ENCODE results near the gene LTBR.
"Not testable (repeated sequence)": the region's sequence is repeated elsewhere in the genome, so short reads cannot be mapped to it uniquely, and the experiment has no call there.

LTBR gene

DNA sequence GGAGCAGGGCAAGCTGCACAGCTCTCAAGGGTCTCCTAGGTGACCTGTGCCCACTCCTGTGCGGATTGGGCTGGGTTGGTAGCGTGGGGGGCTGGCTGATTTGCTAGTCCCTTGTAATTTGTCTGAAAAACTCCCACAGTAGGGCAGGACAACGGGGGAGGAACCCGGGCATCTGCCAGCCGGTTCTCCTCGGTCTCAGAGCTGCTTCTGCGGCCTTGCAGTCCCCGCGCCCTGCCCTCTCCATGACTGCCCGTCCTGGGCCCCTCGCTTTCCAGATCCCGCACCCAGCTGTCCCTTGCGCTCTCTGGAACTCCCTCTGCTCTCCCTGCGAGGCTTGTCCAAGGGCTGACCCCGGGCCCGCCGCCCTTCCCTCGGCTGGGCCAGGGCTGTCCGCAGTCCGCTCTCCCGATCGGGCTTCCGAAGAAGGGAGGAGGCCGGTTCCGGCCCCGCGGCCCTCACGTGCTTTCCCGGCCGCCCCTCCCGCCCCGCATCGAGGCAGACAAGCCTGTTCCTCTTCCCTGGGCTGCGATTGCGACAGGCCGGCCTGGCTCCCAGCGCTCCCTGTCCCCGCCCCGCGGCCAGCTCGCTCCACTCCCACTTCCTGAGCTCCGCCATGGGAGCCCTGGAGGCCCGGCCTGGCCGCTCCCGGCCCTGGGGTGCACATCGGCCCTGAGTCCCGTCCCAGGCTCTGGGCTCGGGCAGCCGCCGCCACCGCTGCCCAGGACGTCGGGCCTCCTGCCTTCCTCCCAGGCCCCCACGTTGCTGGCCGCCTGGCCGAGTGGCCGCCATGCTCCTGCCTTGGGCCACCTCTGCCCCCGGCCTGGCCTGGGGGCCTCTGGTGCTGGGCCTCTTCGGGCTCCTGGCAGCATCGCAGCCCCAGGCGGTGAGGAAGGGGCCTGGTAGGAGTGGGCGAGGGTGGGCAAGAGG lies at the start of gene LTBR:
Gene LTBR, plus strand, starts transcription at position 591 of the 927 bp plus-strand sequence. Its CDS starts 197 bp downstream, at position 788.
- DNase-seq, result no peak

DNA sequence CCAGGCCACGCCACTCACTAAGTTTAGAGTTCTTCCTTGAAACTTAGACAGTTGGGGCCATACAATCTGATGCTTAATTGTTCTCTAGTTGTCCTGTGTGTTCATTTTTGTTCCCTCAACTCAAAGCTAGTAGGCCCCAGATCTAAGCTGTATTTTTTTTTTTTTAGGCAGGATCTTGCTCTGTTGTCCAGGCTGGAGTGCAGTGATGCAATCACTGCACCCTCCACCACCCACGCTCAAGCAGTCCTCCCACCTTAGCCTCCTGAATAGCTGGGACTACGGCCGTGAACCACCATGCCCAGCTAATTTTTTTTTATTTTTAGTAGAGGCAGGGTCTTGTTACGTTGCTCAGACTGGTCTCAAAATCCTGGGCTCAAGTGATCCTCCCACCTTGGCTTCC lies 49.6 kb upstream of the LTBR start:
- DNase-seq, result no peak

DNA sequence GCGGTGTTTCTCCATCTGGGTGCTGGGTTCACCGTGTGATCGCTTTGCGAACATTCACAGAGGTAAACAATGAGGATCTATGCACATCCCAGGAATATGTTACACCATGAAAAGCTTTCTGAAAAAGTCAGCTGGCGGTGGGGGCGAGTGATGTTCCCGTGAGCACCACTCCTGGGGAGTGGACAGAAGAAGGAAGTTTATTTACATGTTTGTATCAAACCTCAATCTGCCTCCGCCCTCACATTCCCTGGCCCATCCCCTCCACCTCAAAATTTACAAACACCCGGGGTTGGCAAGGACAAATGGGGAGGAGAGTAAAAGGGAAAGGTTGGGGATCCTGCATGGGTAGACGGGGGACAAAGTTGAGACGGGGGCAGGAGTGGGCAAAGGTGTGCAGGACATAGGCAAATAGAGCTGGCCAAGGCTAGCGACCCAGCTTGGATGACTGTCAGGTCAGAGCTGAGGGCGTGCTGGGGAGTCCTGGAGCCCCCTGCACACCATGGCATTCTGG lies 49.0 kb upstream of the LTBR start:
- no peak for DNase-seq

DNA sequence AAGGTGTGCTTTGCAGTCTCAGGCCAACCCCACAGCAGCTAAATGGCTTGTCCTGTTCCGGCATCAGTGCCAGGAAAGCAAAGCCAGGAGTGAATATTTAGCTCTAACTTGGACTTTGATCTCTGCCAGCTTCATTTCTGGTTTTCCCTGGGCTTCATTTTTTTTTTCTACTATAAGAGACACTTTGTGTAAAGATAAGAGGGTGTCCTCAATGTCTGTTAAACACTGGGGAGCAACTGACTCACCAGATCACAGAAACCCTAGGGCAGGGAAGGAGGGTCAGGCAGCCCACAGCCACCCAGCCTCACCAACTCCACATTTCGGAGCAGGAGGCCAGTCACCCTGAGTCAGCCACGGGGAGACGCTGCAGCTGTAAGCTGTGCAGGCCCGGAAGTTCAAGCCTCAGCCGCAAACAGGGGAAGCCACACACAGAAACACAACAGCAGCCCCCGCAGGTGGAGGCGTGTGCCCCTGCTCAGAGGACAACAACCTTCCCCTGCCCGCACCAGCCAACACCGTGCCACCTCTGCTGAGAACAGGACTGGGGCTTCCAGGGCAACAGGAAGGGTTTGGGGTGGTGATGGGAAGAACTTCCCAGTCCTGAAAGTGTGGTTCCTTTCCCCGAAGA lies 48.4 kb upstream of the LTBR start:
- peak; percentile 29 to 55 for DNase-seq

DNA sequence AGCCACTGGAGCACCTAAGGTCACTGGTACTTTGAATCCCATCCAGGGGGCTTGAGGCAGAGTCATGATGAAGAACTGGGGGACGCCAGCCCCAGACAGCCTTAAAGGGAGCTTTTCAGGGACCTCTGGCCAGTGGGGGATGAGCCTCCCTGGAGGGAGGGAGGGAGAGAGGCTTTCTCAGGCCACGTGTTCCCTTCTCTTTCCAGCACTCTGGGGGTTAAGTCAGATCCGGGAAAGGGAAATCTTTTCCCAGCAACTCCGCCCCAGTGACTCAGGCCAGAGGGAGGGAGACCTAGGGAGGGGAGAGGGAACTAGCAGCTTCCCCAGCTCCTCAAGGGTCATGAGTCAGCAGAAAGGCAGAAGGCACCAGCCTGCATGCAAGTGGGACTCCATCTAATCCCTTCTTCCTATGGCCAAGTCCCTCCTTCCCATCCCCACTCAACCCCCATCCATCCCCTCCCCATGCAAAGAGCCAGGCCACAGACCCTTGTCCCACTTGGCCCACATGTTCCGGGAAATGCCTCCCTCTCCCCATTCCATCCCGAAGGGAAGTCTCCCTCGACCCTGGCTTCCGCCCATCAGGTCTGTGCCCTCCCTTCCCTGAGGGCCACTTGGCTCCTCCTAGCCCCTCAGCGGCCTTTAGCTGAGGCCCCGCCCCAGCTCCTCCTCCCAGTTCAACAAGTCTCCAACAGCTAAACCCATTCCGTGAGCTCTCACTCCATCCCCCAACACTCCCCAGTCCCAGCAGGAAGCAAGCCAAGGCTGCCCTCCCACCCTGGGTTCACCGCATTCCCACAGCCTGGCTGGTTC lies 47.7 kb upstream of the LTBR start:
- peak; percentile 87 to 93 for DNase-seq

DNA sequence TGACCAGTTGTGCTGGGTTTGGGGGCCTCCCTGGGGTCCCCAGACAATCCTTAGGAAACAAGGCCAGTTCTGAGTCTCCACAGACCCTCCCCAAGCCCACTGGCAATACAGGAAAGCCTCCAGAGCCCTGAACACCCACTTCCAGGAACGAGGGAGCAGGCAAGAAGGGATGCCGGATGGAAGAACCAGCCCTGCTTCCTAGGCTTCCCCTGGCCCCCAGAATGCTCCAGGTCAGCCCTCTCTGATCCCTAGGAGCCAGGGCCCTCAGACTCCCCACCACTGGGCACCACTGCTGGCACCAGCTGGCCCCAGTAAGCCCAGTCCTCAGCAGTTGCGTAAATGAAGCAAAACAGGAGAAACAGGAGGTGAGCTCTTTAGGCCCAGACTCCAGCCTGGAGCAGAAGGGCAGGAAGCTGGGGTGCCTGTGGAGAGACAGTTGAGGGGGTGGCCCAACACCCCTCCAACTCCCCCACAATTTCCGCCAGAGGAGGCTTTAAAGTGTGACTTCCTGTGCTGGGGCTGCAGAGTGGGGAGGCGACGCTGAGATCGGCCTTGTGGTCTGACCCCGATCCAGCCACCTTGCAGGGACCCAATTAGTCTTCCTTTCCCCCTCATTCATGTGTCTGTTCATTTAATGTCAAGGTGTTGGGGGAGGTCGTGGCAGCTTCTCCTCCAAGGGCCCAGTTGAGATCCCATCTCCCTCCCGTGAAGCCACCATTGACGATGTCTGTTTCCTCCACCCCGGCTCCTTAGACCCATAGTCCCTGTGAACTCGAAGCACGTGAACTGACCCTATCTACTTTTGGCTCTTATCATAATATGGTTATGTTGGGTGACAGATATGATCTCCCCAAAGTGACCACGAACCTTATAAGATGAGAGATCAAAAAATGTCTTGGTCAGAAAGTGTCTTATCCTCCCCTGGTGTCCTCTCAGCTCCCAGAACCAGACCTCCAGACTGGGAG lies 46.8 kb upstream of the LTBR start:
- DNase-seq, result peak; percentile 92

DNA sequence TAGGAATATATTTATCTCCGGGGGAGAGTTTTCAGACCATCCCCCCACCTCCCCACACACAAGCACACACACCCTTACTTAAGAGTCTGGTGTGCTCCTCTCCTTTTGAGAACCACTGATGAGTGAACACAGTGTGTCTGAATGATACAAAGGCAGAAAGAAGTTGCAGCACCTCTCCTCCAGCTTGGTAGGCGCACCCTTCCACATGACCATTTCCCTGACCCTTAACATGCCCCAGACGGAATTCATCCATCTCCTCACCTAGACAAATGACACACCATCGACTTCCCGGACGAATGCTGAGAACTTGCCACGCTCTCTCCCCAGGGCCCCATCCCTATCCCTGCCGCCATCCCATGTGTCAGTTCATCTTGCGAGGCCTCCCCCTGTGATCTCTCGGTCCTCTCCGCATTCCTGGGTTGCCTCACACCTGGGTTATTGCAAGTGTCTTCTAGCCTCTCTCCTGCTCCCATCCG lies 46.0 kb upstream of the LTBR start:
- peak; percentile 37 to 40 for DNase-seq

DNA sequence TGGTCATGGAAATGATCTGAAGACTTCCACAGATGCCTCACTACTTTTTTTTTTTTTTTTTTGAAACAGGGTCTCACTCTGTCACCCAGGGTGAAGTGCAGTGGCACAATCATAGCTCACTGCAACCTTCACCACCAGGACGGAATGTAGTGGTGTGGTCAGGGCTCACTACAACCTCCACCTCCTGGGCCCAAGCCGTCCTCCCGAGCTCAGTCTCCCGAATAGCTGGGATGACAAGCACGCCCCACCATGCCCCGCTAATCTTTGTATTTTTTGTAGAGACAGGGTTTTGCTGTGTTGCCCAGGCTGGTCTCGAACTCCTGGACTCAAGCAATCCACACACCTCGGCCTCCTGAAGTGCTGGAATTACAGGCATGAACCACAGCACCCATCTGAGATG lies 45.4 kb upstream of the LTBR start:
- DNase-seq, result not testable (repeated sequence)

DNA sequence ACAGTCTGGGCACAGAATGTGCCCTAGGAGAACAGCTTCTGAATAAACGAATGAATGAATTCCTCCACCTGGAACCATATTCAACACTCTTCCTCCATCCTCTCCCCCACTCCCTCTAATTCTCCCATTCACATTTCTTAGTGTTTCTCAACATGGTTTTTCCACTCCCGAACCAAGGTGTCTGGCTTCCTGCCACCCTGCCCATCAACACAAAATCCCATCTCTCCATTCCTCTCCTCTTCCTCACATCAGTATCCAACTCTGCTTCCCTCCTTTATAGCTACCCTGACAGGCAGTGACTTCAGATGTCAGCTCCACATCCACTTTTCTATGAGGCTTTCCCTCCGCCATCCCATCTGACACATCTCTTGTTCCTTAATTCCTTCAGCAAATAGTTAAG lies 45.0 kb upstream of the LTBR start:
- no peak for DNase-seq

DNA sequence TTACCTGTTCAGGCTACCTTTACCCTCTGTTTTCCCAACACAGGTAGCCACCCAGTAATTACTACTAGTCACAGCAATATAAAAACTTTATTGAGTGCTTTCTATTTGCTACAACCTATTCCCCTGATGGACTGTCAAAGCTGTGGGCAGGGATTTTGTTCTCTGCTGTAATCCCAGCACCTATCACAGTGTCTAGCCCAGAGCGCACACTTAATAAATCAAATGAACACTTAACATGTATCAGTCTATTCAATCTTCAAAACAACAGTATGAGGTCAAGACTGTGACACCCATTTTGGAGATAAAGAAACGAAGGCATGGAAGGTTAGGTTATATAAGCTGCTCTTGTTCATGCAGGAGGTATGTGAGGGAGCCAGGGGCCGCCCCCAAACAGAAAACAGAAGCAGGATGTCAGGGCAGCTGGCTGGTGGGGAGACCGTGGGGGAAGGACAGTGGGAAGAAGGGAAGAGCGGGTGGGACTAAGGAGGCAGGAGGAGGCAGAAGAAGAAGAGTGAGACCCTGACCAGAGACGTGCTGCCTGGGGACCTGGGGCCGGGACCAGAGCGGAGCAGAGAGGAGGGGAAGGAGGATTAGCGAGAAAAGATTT lies 43.8 kb upstream of the LTBR start:
- no peak for DNase-seq

DNA sequence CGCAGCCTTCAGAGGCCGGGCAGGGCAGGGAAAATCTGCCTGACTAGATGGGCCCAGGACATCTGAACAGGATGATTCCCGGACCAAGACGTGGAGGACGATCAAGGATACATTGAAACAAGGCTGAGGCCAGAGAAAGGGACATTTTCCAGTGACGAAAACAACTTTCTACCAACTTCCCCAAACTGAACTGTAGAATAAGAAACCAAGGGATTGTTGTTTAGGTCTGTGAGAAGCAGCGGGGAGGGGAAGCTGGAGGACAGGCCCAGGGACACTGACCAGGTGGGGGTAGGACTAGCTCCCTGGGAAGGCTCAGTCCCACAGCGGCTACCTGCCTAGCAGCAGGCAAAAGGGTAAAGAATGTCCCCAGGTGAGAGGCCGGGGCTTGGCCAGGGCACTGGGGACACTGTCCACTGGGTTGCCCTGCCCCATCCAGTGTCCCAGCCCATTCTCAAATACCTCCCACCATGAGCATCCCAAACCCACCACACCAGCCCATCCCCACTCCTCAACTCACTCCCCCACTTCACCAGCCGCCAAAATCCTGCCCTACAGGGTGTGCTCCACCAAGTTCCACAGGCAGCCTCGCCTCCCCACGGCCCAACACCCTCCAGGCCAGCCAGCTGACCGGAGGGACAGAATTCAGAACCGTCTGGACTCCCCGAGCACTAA lies 43.1 kb upstream of the LTBR start:
- peak; percentile 47 to 60 for DNase-seq

DNA sequence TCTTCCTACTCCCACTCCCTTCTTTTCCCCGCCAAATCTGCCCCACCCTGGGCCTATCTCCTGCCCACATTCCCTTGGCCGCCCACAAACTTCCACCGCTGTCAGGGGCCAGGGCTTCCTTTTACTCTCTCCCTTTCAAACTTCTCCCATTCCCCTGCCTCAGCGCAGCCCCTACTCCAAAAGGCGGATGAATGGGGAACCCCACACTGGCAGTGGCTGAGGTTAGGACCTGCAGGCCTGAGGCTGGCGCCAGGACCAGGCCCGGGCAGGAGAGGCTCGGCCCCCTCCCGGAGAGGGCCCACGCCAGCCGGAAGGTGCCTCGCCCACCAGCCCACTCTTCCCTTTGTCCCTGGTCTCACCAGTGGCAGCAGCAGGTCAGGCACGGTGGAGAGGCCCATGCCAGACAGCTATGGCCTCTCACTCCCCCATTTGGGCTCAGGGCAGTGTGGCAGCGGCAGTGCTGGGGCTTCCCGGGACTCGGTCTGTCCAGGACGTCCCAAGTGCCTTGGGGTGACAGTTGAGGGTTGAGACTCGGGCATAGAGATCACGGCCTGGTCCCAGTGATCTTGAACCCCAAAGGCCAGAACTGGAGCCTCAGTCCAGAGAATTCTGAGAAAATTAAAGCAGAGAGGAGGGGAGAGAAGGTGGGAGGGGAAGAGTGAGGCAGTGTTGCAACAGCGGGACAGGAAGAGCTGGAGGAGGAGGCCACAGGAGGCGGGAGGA lies 42.4 kb upstream of the LTBR start, which contains the start of gene TNFRSF1A:
Gene TNFRSF1A, minus strand, starts transcription at position 660 of the 723 bp plus-strand sequence. Its CDS starts 262 bp downstream, at position 398.
- DNase-seq, result peak; percentile 85 to 90

DNA sequence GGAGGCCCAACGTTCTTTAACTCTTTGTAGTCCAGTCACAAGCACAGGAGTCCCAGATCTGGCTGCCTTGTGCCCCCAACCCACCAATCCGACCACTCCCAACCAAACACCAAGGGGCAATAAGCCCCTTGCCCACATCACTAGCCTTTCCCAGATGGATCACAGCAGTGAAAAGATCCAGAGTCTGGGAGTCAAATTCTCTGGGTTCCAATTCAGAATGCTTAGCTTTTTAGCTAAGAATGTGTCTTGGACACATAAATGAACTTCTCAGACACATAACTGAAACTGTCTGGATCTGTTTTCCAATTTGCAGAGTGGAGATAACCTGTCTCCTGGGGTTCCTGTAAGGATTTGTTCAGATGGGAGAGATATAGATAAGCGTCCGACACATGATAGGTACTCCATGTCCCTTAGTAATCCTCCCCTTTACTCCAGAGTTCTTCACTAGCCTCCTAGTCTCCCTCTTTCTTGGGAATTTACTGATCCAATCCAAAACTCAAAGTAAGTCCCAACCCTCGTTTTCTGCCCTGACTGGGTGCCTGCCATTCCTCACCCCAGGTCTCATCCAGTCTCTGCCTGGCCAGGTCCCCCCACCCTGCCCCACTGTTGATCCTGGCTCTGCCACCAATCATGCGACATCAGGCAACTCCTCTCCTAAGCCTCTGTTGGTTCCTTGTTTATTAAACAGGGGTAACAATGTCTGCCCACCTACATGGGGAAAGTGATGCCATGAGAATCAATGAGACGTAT lies 41.6 kb upstream of the LTBR start:
- DNase-seq, result no peak

DNA sequence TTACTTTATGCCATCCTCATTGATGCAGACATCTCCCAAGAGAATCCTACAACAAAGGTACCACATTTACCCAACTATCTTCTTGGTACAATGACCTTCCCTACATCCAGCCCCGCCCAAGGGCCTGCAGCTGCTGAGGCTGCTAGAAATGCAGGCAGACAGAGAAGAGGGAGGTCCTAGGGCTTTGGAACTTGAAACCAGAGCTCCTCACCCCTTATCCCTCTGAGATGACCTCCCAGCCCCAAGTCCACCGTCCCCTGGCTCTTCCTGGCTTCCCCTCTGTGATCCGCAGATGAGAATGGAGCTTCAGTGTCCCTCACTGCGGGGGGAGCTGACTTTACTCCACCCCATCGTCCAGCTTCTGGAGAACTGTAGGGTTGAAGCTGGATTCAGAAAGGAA lies 40.4 kb upstream of the LTBR start:
- DNase-seq, result no peak

DNA sequence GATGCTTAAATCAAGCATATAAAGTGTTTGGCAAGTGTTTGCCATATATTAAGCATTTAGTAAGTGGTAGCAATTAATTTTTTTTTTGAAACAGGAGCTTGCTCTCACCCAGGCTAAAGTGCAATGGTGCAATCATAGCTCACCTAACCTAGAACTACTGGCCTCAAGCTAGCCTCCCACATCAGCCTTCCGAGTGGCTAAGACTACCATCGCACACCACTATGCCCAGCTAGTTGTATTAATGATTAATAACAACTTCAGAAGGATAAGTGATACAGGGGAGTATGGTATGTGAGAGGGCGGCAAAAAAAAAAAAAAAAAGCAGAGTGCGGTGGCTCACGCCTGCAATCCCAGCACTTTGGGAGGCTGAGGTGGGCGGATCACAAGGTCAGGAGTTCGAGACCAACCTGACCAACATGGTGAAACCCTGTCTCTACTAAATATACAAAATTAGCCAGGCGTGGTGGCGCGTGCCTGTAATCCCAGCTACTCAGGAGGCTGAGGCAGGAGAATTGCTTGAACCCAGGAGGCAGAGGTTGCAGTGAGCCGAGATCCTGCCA lies 39.8 kb upstream of the LTBR start:
- not testable (repeated sequence) for DNase-seq

DNA sequence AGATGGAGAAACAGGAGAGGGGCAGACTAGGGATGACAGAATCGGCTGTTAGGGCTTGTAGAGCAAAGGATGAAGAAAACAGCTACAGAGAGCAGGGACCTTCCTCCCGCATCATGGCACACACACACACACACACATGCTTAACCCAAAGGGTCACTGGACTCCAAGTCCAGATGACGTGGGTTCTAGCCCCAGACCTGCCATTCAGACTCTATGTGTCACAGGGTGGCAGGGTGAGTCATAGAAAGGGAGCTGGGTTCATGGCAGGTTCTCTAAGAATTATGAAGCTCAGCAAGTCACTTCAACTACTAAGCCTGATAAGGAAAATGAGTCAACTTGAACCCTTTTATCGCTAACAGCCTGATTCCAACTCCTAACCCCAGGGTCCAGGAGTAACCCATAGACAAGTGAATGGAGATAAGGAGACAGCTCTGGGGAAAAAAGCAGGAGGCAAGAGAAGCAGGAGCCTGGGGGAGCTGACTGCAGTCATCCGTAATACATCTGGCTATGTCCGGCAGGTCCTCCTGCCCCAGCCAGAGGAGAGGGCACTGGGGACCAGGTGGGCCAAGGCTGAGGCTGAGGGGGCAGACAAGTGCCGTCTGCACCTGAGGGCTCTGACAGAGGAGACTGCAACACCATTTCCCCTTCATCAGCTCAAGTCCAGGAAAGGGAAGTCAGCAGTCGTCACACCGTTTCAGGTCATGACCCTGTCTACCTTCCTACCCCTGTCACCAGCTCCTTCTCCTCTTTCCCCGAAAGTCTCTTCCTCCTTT lies 38.5 kb upstream of the LTBR start:
- peak; percentile 32 to 43 for DNase-seq

DNA sequence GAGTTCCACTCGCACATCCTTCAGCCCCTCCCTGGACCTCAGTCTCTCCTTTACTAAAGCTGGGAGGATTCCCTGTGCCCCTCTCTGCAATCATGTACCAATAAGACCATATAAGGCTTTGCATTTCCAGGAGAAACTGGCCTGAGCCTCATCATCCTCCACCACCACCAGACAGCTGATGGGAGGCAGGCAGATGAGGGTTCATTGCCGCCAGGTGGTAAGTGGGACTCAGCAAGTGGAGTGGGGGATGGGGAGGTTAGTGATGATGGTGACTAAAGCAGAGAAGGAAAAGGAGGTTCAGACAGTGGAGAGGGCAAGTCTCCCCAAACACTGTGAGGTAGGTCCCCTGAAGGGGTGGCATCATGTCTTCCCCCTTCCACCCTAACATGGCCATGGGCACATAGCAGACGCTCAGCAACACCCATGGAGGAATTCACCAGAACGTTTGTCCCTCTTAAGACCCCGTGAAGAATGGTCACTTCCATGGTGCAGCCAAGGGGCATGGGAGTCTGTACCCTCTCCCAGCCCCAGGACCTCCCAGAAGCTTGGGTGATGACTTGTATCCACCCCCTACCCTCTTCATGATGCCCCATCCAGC lies 37.6 kb upstream of the LTBR start:
- no peak for DNase-seq

Measured in AML-193 (cell line).